Testis (tissue), 3 donors: ENCODE data around the gene CDH23. TPM values are rescaled to one million over a fixed set of nuclear protein-coding genes. Genes with fewer than 3 reads are reported as not detected.
A peak's percentile ranks its signal among the peaks of the same experiment; 100 is the strongest.

ENCODE experiments used
- DNase-seq: peaks from one replicate; pipeline ENCODE4 v3.0.0-alpha.2; 2019
- H3K27ac ChIP-seq, 2 donors: fragments of 200-600 bp; sonication (generic); one replicate each; pipeline ENCODE4 v1.5.1; 2019
- H3K27me3 ChIP-seq: fragments of 200-600 bp; sonication (generic); one replicate; pipeline ENCODE4 v1.5.1; 2019
- H3K36me3 ChIP-seq: fragments of 200-600 bp; sonication (generic); one replicate; pipeline ENCODE4 v1.5.1; 2017; ENCODE audit warnings: low read depth; ENCODE audit errors: missing control alignments
- H3K4me1 ChIP-seq: fragments of 200-600 bp; sonication (generic); one replicate; pipeline ENCODE4 v1.5.1; 2019
- H3K4me3 ChIP-seq, 2 donors: fragments of 200-600 bp; sonication (generic); one replicate each; pipeline ENCODE4 v1.5.1; 2017 to 2019
- H3K9me3 ChIP-seq: fragments of 200-600 bp; sonication (generic); one replicate; pipeline ENCODE4 v1.5.1; 2017
- CTCF ChIP-seq, 3 experiments: fragments of 450-650 bp in 2 of 3; fragments of 200-600 bp in 1 of 3; sonication (generic) in 1 of 3; IDR thresholded peaks; one replicate each; pipeline ENCODE4 v1.5.1; 2016 to 2019; ENCODE audit warnings: antibody characterized with exemption in 3 of 3, mild to moderate bottlenecking in 2 of 3, moderate library complexity in 1 of 3
- POLR2A ChIP-seq: fragments of 450-650 bp; IDR thresholded peaks from one replicate; pipeline ENCODE4 v1.6.1; 2017; ENCODE audit warnings: antibody characterized with exemption, mild to moderate bottlenecking, moderate library complexity
- WGBS, 2 donors: methylation state at CpG; one replicate each; pipeline ENCODE4 v1.1.5; 2018; 5-methylcytosine and 5-hydroxymethylcytosine counted together
- intact Hi-C: fragments of 100-400 bp; cut with DNase I; formaldehyde crosslinking; loops from one replicate; pipeline ENCODE4 v1.15.1; 2023; ENCODE audit warnings: low total_unique reads
- polyA plus RNA-seq: library from polyadenylated mRNA; stranded (reverse); fragments of 350-450 nt; fragmentation: Illumina TruSeq; extraction: RNeasy Lipid Tissue Mini Kit (QIAGEN cat#74804); gene quantifications from one replicate; pipeline ENCODE4 v1.2.3, GENCODE V29; 2014; ENCODE audit warnings: low read depth, low replicate concordance; ENCODE audit not compliant: insufficient read depth
- total RNA-seq, 2 donors: library from RNA; depleted of rRNA; stranded (reverse); fragments of >200 nt; gene quantifications; one replicate each; pipeline ENCODE4 v1.2.3, GENCODE V29; 2016

The CDH23 gene
- total and polyA plus RNA-seq, 3 donors from 2014 or later, result 29.8 to 125 (median 81.7) TPM

- H3K36me3 ChIP-seq, result no peaks in the 10 kb centered on the region
- H3K27me3 ChIP-seq, result no peaks in the 10 kb centered on the region
- intact Hi-C loops, result no loop called here
- peak overlapping the region in 1 of 2 donors; percentile 28 for H3K27ac ChIP-seq
- peak; percentile 78 for DNase-seq
- peaks cover 59% of the 10 kb centered on the region for H3K4me1 ChIP-seq
- 79 to 83% methylated on average over 11 of the region's 11 CpGs for WGBS, 2 donors
- no peaks in the 10 kb centered on the region for H3K9me3 ChIP-seq
- H3K4me3 ChIP-seq, result no peak overlapping the region
- TF ChIP-seq CTCF (IDR thresholded peaks at IDR 0.05) (no peak), POLR2A (no peak)
These were observed 77.2 kb downstream of the CDH23 start for GRCh38 chr10:71473671-71474599.

- Histone ChIP-seq H3K27ac (peak overlapping the region; percentile 63 to 68), H3K4me3 (no peak overlapping the region), H3K27me3 (no peaks in the 10 kb centered on the region), H3K9me3 (no peaks in the 10 kb centered on the region), H3K36me3 (no peaks in the 10 kb centered on the region), H3K4me1 (peaks cover 59% of the 10 kb centered on the region)
- intact Hi-C loops, result no loop called here
- no peak for TF ChIP-seq CTCF (IDR thresholded peaks at IDR 0.05)
- TF ChIP-seq POLR2A, result no peak
- WGBS, 2 donors, result 70 to 75% methylated on average over 7 of the region's 7 CpGs
- no peak for DNase-seq
These were observed 78.1 kb downstream of the CDH23 start for GRCh38 chr10:71474702-71475242.

GRCh38 chr10:71475243-71475871, 78.6 kb downstream of the CDH23 start:
- Histone ChIP-seq H3K4me1 (peaks cover 59% of the 10 kb centered on the region), H3K4me3 (no peak overlapping the region), H3K36me3 (no peaks in the 10 kb centered on the region), H3K27me3 (no peaks in the 10 kb centered on the region), H3K9me3 (no peaks in the 10 kb centered on the region), H3K27ac (peak overlapping the region; percentile 63 to 68)
- TF ChIP-seq POLR2A (no peak), CTCF (IDR thresholded peaks at IDR 0.05) (no peak)
- DNase-seq, result peak; percentile 30
- WGBS, 2 donors, result 42 to 47% methylated on average over 13 of the region's 13 CpGs
- intact Hi-C loops, result no loop called here

- H3K4me1 ChIP-seq, result peaks cover 59% of the 10 kb centered on the region
- intact Hi-C loops, result no loop called here
- WGBS, 2 donors, result 30 to 38% methylated on average over 8 to 9 of the region's 9 CpGs
- H3K4me3 ChIP-seq, result no peak overlapping the region
- H3K9me3 ChIP-seq, result no peaks in the 10 kb centered on the region
- peak overlapping the region; percentile 7 to 63 for H3K27ac ChIP-seq
- TF ChIP-seq POLR2A, result no peak
- TF ChIP-seq CTCF (IDR thresholded peaks at IDR 0.05), result no peak
- no peaks in the 10 kb centered on the region for H3K36me3 ChIP-seq
- peak; percentile 83 for DNase-seq
- no peaks in the 10 kb centered on the region for H3K27me3 ChIP-seq
These were observed 79.7 kb downstream of the CDH23 start for GRCh38 chr10:71476228-71477011.
